Activated B cell treated with CpG ODN at 0.5 μM for 24 hours (primary cell): Measurements from ENCODE around the gene FAM117B. TPM values are rescaled to one million over a fixed set of nuclear protein-coding genes. Genes with fewer than 3 reads are reported as not detected.

Experiments used
- ATAC-seq: fragments of 200-7000 bp; cut with Tn5 transposase; one replicate; pipeline ENCODE4 v1.10.0; 2021; ENCODE audit warnings: low read depth, mild to moderate bottlenecking, moderate library complexity
- CTCF ChIA-PET: fragments of 350-600 bp; sonication (Branson Sonifier 250); formaldehyde crosslinking; loops from one replicate; lab custom pipeline; 2021; ENCODE audit warnings: antibody characterized with exemption; lab: Charles Lee
- POLR2A ChIA-PET: fragments of 350-600 bp; sonication (Branson Sonifier 250); formaldehyde crosslinking; loops from one replicate; lab custom pipeline; 2021; ENCODE audit warnings: antibody characterized with exemption; lab: Charles Lee
- DNase-seq: peaks from one replicate; pipeline ENCODE4 v3.0.0; 2022
- H3K27ac Mint-ChIP-seq: one replicate; pipeline ENCODE4 v1.8.0; 2020; ENCODE audit warnings: mixed read lengths
- H3K27me3 Mint-ChIP-seq: one replicate; pipeline ENCODE4 v1.8.0; 2021; ENCODE audit warnings: mixed read lengths
- H3K36me3 Mint-ChIP-seq: one replicate; pipeline ENCODE4 v1.8.0; 2021; ENCODE audit warnings: low read depth, mixed read lengths
- H3K4me1 Mint-ChIP-seq: one replicate; pipeline ENCODE4 v1.8.0; 2021; ENCODE audit warnings: mixed read lengths
- H3K4me3 Mint-ChIP-seq: one replicate; pipeline ENCODE4 v1.8.0; 2020; ENCODE audit warnings: mild to moderate bottlenecking, mixed read lengths
- H3K9me3 Mint-ChIP-seq: one replicate; pipeline ENCODE4 v1.8.0; 2020; ENCODE audit warnings: mixed read lengths
- CTCF ChIP-seq: fragments of 200-600 bp; IDR thresholded peaks from one replicate; pipeline ENCODE4 v1.8.0; 2022; ENCODE audit warnings: antibody characterized with exemption, mild to moderate bottlenecking
- intact Hi-C: fragments of 100-400 bp; cut with micrococcal nuclease; formaldehyde crosslinking; loops from one replicate; pipeline ENCODE4 v1.15.1; 2024
- total RNA-seq: library from RNA; stranded (reverse); gene quantifications from 2 replicates; pipeline ENCODE4 v1.2.3, GENCODE V29; 2022

The FAM117B gene
- total RNA-seq, 1 donor from 2014 or later: 22.5 TPM

GRCh38 chr2:202808754-202809153, 174.0 kb downstream of the FAM117B start:
- DNase-seq: no peak
- no peak for ATAC-seq

GRCh38 chr2:202813387-202813786, 178.6 kb downstream of the FAM117B start:
- H3K9me3 Mint-ChIP-seq: peaks cover 14% of the 10 kb centered on the region
- no peaks in the 10 kb centered on the region for H3K4me1 Mint-ChIP-seq
- DNase-seq (no peak), ATAC-seq (no peak)
- intact Hi-C loops: no loop called here
- ChIA-PET CTCF (no interaction called here), POLR2A (no interaction called here)
- TF ChIP-seq CTCF: no peak
- peaks cover 34% of the 10 kb centered on the region for H3K36me3 Mint-ChIP-seq
- no peaks in the 10 kb centered on the region for H3K27me3 Mint-ChIP-seq
- no peak overlapping the region for H3K4me3 Mint-ChIP-seq
- no peak overlapping the region for H3K27ac Mint-ChIP-seq

More at GRCh38 chr2:202808754-202809153, 174.0 kb downstream of the FAM117B start:
- intact Hi-C loops: no loop called here
- Mint-ChIP-seq H3K9me3 (peaks cover 10% of the 10 kb centered on the region), H3K36me3 (peaks cover 59% of the 10 kb centered on the region), H3K27me3 (no peaks in the 10 kb centered on the region), H3K4me1 (no peaks in the 10 kb centered on the region), H3K4me3 (no peak overlapping the region), H3K27ac (no peak overlapping the region)
- POLR2A ChIA-PET: no interaction called here
- CTCF ChIA-PET: no interaction called here
- TF ChIP-seq CTCF: no peak

GRCh38 chr2:202814226-202814625, 179.5 kb downstream of the FAM117B start:
- ATAC-seq (no peak), DNase-seq (no peak)
- POLR2A ChIA-PET: interaction anchor here (0.6 kb wide), 1 partner anchor 593 kb away, joined by 6 read pairs; no protein-coding TSS in a partner anchor
- peaks cover 26% of the 10 kb centered on the region for H3K36me3 Mint-ChIP-seq
- no peaks in the 10 kb centered on the region for H3K27me3 Mint-ChIP-seq
- no peaks in the 10 kb centered on the region for H3K4me1 Mint-ChIP-seq
- H3K27ac Mint-ChIP-seq: no peak overlapping the region
- intact Hi-C loops: no loop called here
- no peak overlapping the region for H3K4me3 Mint-ChIP-seq
- TF ChIP-seq CTCF: no peak
- peaks cover 12% of the 10 kb centered on the region for H3K9me3 Mint-ChIP-seq
- CTCF ChIA-PET: no interaction called here

GRCh38 chr2:202815548-202816360, 181.0 kb downstream of the FAM117B start:
- intact Hi-C loops: no loop called here
- H3K4me1 Mint-ChIP-seq: no peaks in the 10 kb centered on the region
- H3K9me3 Mint-ChIP-seq: peaks cover 9% of the 10 kb centered on the region
- TF ChIP-seq CTCF: no peak
- peaks cover 16% of the 10 kb centered on the region for H3K36me3 Mint-ChIP-seq
- ATAC-seq (no peak), DNase-seq (no peak)
- POLR2A ChIA-PET: no interaction called here
- CTCF ChIA-PET: no interaction called here
- no peak overlapping the region for H3K4me3 Mint-ChIP-seq
- no peak overlapping the region for H3K27ac Mint-ChIP-seq
- H3K27me3 Mint-ChIP-seq: no peaks in the 10 kb centered on the region

DNA sequence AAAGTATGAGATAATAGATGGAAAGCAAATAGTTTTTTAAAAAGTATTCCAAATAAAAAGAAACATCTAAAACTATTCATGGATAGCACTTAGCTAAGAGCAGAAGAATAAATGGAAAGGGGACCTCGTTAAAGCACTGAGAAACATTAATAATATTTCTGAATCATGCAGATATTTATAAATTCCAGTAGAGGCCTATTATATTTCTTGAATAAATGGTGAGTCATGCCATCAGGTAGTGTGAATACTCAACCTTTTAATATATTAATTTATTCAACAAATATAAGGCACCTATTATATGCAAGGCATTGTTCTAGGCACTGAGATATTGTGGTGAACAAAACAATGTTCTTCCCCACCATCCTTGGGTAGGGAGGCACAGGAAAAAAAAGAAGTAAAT, 183.0 kb downstream of the FAM117B start:
- peaks cover 4% of the 10 kb centered on the region for H3K9me3 Mint-ChIP-seq

More for the DNA sequence above, 183.0 kb downstream of the FAM117B start:
- Mint-ChIP-seq H3K4me3 (no peak overlapping the region), H3K27ac (no peak overlapping the region), H3K4me1 (peaks cover 10% of the 10 kb centered on the region), H3K27me3 (no peaks in the 10 kb centered on the region), H3K36me3 (peaks cover 7% of the 10 kb centered on the region)
- intact Hi-C loops: no loop called here
- TF ChIP-seq CTCF: no peak
- DNase-seq: no peak
- ChIA-PET POLR2A (no interaction called here), CTCF (no interaction called here)
- no peak for ATAC-seq
